H1 (cell line): ENCODE measurements around the gene ANKRD6. TPM values are rescaled to one million over a fixed set of nuclear protein-coding genes. Genes with fewer than 3 reads are reported as not detected.

Experiments
- CTCF ChIA-PET: fragments of 300-600 bp; sonication (Branson Sonifier 250); formaldehyde crosslinking; loops from one replicate; lab custom pipeline; 2021; ENCODE audit not compliant: partially characterized antibody; lab: Charles Lee
- POLR2A ChIA-PET: fragments of 300-600 bp; sonication (Branson Sonifier 250); formaldehyde crosslinking; loops from one replicate; lab custom pipeline; 2021; ENCODE audit warnings: inconsistent platforms; ENCODE audit not compliant: partially characterized antibody; lab: Charles Lee
- DNase-seq, 2 experiments: peaks; one replicate each; pipeline versions ENCODE4 v3.0.0 to v3.0.0-alpha.2; 2010 to 2022; ENCODE audit warnings: low spot score in 2 of 2, low read depth in 1 of 2, mixed read lengths in 1 of 2
- FAIRE-seq: peaks from 2 replicates; lab custom pipeline; 2011; peaks lifted over from hg19 to GRCh38; lab: Jason Lieb, UNC
- H2AFZ ChIP-seq: 2 replicates; pipeline ENCODE4 v1.8.1; 2012; ENCODE audit warnings: low read length, inconsistent platforms
- H2AK5ac ChIP-seq: 2 replicates; pipeline ENCODE4 v1.6.1; 2013; ENCODE audit warnings: low read depth, low read length
- H2BK120ac ChIP-seq: replicated peaks from 2 replicates; pipeline ENCODE3; 2013; ENCODE audit warnings: low read depth, low read length, inconsistent platforms
- H2BK12ac ChIP-seq: 2 replicates; pipeline ENCODE4 v1.6.1; 2013; ENCODE audit warnings: low read depth, low read length
- H2BK15ac ChIP-seq: 2 replicates; pipeline ENCODE4 v1.6.1; 2013; ENCODE audit warnings: low read length
- H2BK20ac ChIP-seq: 2 replicates; pipeline ENCODE4 v1.6.1; 2013; ENCODE audit warnings: low read length
- H2BK5ac ChIP-seq: 2 replicates; pipeline ENCODE4 v1.6.1; 2013; ENCODE audit warnings: low read depth, low read length
- H3K14ac ChIP-seq: 2 replicates; pipeline ENCODE4 v1.6.1; 2013; ENCODE audit warnings: inconsistent platforms; ENCODE audit not compliant: insufficient read length
- H3K18ac ChIP-seq: 2 replicates; pipeline ENCODE4 v1.6.1; 2013; ENCODE audit warnings: low read length; ENCODE audit errors: extremely low read depth
- H3K23ac ChIP-seq: 2 replicates; pipeline ENCODE4 v1.6.1; 2013; ENCODE audit warnings: inconsistent platforms; ENCODE audit not compliant: insufficient read length
- H3K23me2 ChIP-seq: 2 replicates; pipeline ENCODE4 v1.6.1; 2013; ENCODE audit warnings: low read depth, low read length
- H3K27ac ChIP-seq: 2 replicates; pipeline ENCODE4 v1.6.1; 2011; ENCODE audit warnings: low read depth, low read length, inconsistent platforms
- H3K27me3 ChIP-seq, 4 experiments: replicated peaks in 1 of 4; 1 replicate in 1 of 4; 2 replicates in 3 of 4; pipeline versions ENCODE4 v1.6.1 to v1.8.1; 2011 to 2013; ENCODE audit warnings: low read length in 3 of 4, mild to moderate bottlenecking in 3 of 4, inconsistent platforms in 2 of 4, mixed read lengths in 2 of 4, moderate library complexity in 1 of 4; ENCODE audit not compliant: control insufficient read depth in 3 of 4, insufficient read depth in 3 of 4; ENCODE audit errors: extremely low read depth in 1 of 4
- H3K36me3 ChIP-seq, 4 experiments: 2 replicates each; pipeline versions ENCODE4 v1.6.1 to v1.8.1; 2011 to 2013; ENCODE audit warnings: mild to moderate bottlenecking in 4 of 4, low read length in 3 of 4, moderate library complexity in 2 of 4, control low read depth in 1 of 4, inconsistent platforms in 1 of 4; ENCODE audit not compliant: insufficient read depth in 4 of 4, control insufficient read depth in 2 of 4
- H3K4ac ChIP-seq: replicated peaks from 2 replicates; pipeline ENCODE3; 2013; ENCODE audit warnings: low read length, low read depth, mixed read lengths, inconsistent platforms; ENCODE audit not compliant: insufficient read length
- H3K4me1 ChIP-seq, 4 experiments: replicated peaks in 1 of 4; 1 replicate in 1 of 4; 2 replicates in 3 of 4; pipeline versions ENCODE4 v1.6.1 to v1.8.1; 2011 to 2013; ENCODE audit warnings: low read length in 3 of 4, inconsistent platforms in 2 of 4, mixed read lengths in 1 of 4; ENCODE audit not compliant: insufficient read depth in 4 of 4, control insufficient read depth in 3 of 4
- H3K4me2 ChIP-seq, 2 experiments: 2 replicates each; pipeline versions ENCODE4 v1.6.1 to v1.8.1; 2011 to 2013; ENCODE audit warnings: low read depth in 2 of 2, low read length in 2 of 2, control low read depth in 1 of 2, inconsistent platforms in 1 of 2, mild to moderate bottlenecking in 1 of 2; ENCODE audit not compliant: insufficient read depth in 1 of 2
- H3K4me3 ChIP-seq, 4 experiments: fragments of 200-600, 300-600 bp in 1 of 4; sonication (generic), shearing (Covaris generic), sonication (Bioruptor Twin) in 1 of 4; 2 replicates each; pipeline versions ENCODE4 v1.5.1 to v1.8.1; 2011 to 2016; ENCODE audit warnings: low read length in 4 of 4, low read depth in 3 of 4, control low read depth in 2 of 4, inconsistent platforms in 2 of 4, mild to moderate bottlenecking in 2 of 4, mixed read lengths in 1 of 4, moderate library complexity in 1 of 4; ENCODE audit not compliant: insufficient read depth in 2 of 4; ENCODE audit errors: extremely low read depth in 1 of 4
- H3K56ac ChIP-seq: replicated peaks from 2 replicates; pipeline ENCODE3; 2013; ENCODE audit warnings: low read depth, mild to moderate bottlenecking, mixed read lengths, low read length, inconsistent platforms; ENCODE audit not compliant: insufficient read length
- H3K79me1 ChIP-seq: 2 replicates; pipeline ENCODE4 v1.6.1; 2013; ENCODE audit warnings: low read depth, low read length, control low read depth
- H3K79me2 ChIP-seq, 2 experiments: 2 replicates each; pipeline versions ENCODE4 v1.6.1 to v1.8.1; 2012 to 2013; ENCODE audit warnings: low read length in 2 of 2, mild to moderate bottlenecking in 2 of 2, inconsistent platforms in 1 of 2; ENCODE audit not compliant: insufficient read depth in 2 of 2, control insufficient read depth in 1 of 2
- H3K9ac ChIP-seq, 4 experiments: replicated peaks in 1 of 4; 1 replicate in 1 of 4; 2 replicates in 3 of 4; pipeline versions ENCODE4 v1.6.1 to v1.8.1; 2011 to 2013; ENCODE audit warnings: low read depth in 3 of 4, low read length in 3 of 4, control low read depth in 2 of 4, mild to moderate bottlenecking in 2 of 4, moderate library complexity in 2 of 4, inconsistent platforms in 1 of 4; ENCODE audit errors: extremely low read depth in 1 of 4
- H3K9me3 ChIP-seq, 2 experiments: 2 replicates each; pipeline versions ENCODE4 v1.6.1 to v1.8.1; 2012 to 2013; ENCODE audit warnings: mild to moderate bottlenecking in 2 of 2, moderate library complexity in 2 of 2, control low read depth in 1 of 2, inconsistent platforms in 1 of 2, low read depth in 1 of 2, low read length in 1 of 2, mixed read lengths in 1 of 2; ENCODE audit not compliant: insufficient read depth in 2 of 2
- H4K20me1 ChIP-seq, 2 experiments: replicated peaks in 1 of 2; 2 replicates each; pipeline versions ENCODE3 to v1.8.1; 2011 to 2013; ENCODE audit warnings: inconsistent platforms in 2 of 2, low read length in 2 of 2, mild to moderate bottlenecking in 1 of 2; ENCODE audit not compliant: insufficient read depth in 2 of 2, control insufficient read depth in 1 of 2
- H4K5ac ChIP-seq: 2 replicates; pipeline ENCODE4 v1.6.1; 2013; ENCODE audit warnings: low read length, low read depth, mixed read lengths, inconsistent platforms; ENCODE audit not compliant: insufficient read length
- H4K8ac ChIP-seq: 2 replicates; pipeline ENCODE4 v1.8.0; 2013; ENCODE audit warnings: mild to moderate bottlenecking, moderate library complexity, low read length, inconsistent platforms; ENCODE audit not compliant: insufficient read depth; ENCODE audit errors: extremely low read depth
- H4K91ac ChIP-seq: replicated peaks from 2 replicates; pipeline ENCODE3; 2013; ENCODE audit warnings: low read length, mixed read lengths, inconsistent platforms; ENCODE audit not compliant: insufficient read length
- CBX5 ChIP-seq: fragments of 300-800, 300-1000 bp; sonication (generic); IDR thresholded peaks from 2 replicates; pipeline ENCODE4 v1.7.1; 2016; ENCODE audit warnings: antibody characterized with exemption, low read length, low read depth
- CHD1 ChIP-seq: IDR thresholded peaks from 2 replicates; pipeline ENCODE4 v1.6.1; 2012; ENCODE audit warnings: low read depth, low read length, improper control_type of control experiment
- CTCF ChIP-seq, 3 experiments: IDR thresholded peaks; 1 replicate in 2 of 3; 2 replicates in 1 of 3; pipeline versions ENCODE4 v1.5.1 to v1.6.1; 2011; ENCODE audit warnings: low read length in 3 of 3, mild to moderate bottlenecking in 3 of 3, inconsistent platforms in 2 of 3, low read depth in 1 of 3, moderate library complexity in 1 of 3; ENCODE audit not compliant: insufficient read depth in 1 of 3; ENCODE audit errors: control extremely low read depth in 1 of 3
- E2F6 ChIP-seq: IDR thresholded peaks from 2 replicates; pipeline ENCODE4 v1.6.1; 2012; ENCODE audit warnings: inconsistent platforms
- JUN ChIP-seq: IDR thresholded peaks from 2 replicates; pipeline ENCODE4 v1.6.1; 2011; ENCODE audit warnings: low read depth, mild to moderate bottlenecking, improper control_type of control experiment, low read length
- KDM1A ChIP-seq: fragments of 200-600, 300-600 bp; sonication (generic); IDR thresholded peaks from 2 replicates; pipeline ENCODE4 v1.7.1; 2016; ENCODE audit warnings: mild to moderate bottlenecking, low read length, borderline replicate concordance
- MAFK ChIP-seq: IDR thresholded peaks from 2 replicates; pipeline ENCODE4 v1.6.1; 2012; ENCODE audit warnings: low read depth, mild to moderate bottlenecking, improper control_type of control experiment, low read length
- MAX ChIP-seq: IDR thresholded peaks from 2 replicates; pipeline ENCODE4 v1.6.1; 2012; ENCODE audit warnings: inconsistent platforms
- POLR2A ChIP-seq, 2 experiments: IDR thresholded peaks; 1 replicate in 1 of 2; 2 replicates in 1 of 2; pipeline ENCODE4 v1.6.1; 2011; ENCODE audit warnings: low read depth in 2 of 2, low read length in 2 of 2, mild to moderate bottlenecking in 2 of 2; ENCODE audit errors: control extremely low read depth in 1 of 2
- SAP30 ChIP-seq: fragments of 300-600 bp; sonication (generic); IDR thresholded peaks from 2 replicates; pipeline ENCODE4 v1.7.1; 2012; ENCODE audit warnings: low read length, moderate library complexity, mild to moderate bottlenecking, inconsistent platforms; ENCODE audit not compliant: insufficient read depth, insufficient replicate concordance
- TAF1 ChIP-seq: IDR thresholded peaks from 2 replicates; pipeline ENCODE4 v1.6.1; 2011; ENCODE audit warnings: mild to moderate bottlenecking, low read depth, low read length
- WGBS, 2 experiments: shearing (Covaris generic) in 1 of 2; methylation state at CpG; one replicate each; pipeline versions ENCODE4 v1.1.6 to v1.1.7; 2013 to 2015; ENCODE audit warnings: low lambda C conversion rate in 2 of 2, mixed read lengths in 2 of 2, inconsistent platforms in 1 of 2, low coverage in 1 of 2, missing lambda C conversion rate in 1 of 2; ENCODE audit not compliant: insufficient replicate concordance in 2 of 2, insufficient coverage in 1 of 2, insufficient read length in 1 of 2; ENCODE audit errors: extremely low coverage in 1 of 2, missing lambda C conversion rate in 1 of 2; 5-methylcytosine and 5-hydroxymethylcytosine counted together
- polyA plus RNA-seq, 7 experiments: library from polyadenylated mRNA; depleted of rRNA in 3 of 7; stranded (reverse) in 5 of 7; unstranded in 2 of 7; fragments of >200 nt in 5 of 7; fragments of 200-250 nt in 2 of 7; gene quantifications; 1 replicate in 5 of 7; 2 replicates in 1 of 7; 4 replicates in 1 of 7; pipeline versions ENCODE4 v1.2.1 to v1.2.3, GENCODE V29; 2011 to 2013; ENCODE audit warnings: missing spikeins in 2 of 7, mixed read lengths in 2 of 7
- total RNA-seq: library from RNA; stranded (reverse); fragmentation: NEBNext Ultra II Directional; extraction: Animal tissue kit (Norgen Biotek cat#: 25700); gene quantifications from 2 replicates; pipeline ENCODE4 v1.2.1, GENCODE V29; 2021

The ANKRD6 gene
- total and polyA plus RNA-seq, 2 of the 8 experiments (the other 6 are each of a cell fraction or from before 2014, with no cell fraction given): 5.9 to 12.8 TPM

- no peak for DNase-seq
- H2BK20ac ChIP-seq: no peak overlapping the region; the same call in 1 of the 2 replicates
- no peak for FAIRE-seq
- no peak overlapping the region for H2BK5ac ChIP-seq
- ChIA-PET POLR2A (no interaction called here), CTCF (interaction anchor here (0.8 kb wide), 1 partner anchor 33 kb away, joined by 3 read pairs; no protein-coding TSS in a partner anchor)
- no peaks in the 10 kb centered on the region for H3K79me2 ChIP-seq
- H3K23ac ChIP-seq: no peak overlapping the region
- H3K23me2 ChIP-seq: no peaks in the 10 kb centered on the region
- no peak overlapping the region for H3K9ac ChIP-seq
- 83% methylated on average over 7 of the region's 7 CpGs; no CpG with 5 or more reads in 1 of the 2 experiments for WGBS, 2 experiments
- H2AFZ ChIP-seq: no peak overlapping the region
- H3K9me3 ChIP-seq: no peaks in the 10 kb centered on the region
- no peak overlapping the region for H2BK120ac ChIP-seq
- H3K27me3 ChIP-seq: no peaks in the 10 kb centered on the region
- H4K5ac ChIP-seq: no peak overlapping the region
- H2BK15ac ChIP-seq: no peak overlapping the region
- H3K14ac ChIP-seq: no peak overlapping the region
- H4K20me1 ChIP-seq: peaks cover 0 to 2% of the 10 kb centered on the region in 2 experiments
- no peaks in the 10 kb centered on the region for H3K79me1 ChIP-seq
- no peak overlapping the region for H2AK5ac ChIP-seq
- no peak overlapping the region for H2BK12ac ChIP-seq
- no peak overlapping the region for H3K4me3 ChIP-seq
- H3K36me3 ChIP-seq: no peaks in the 10 kb centered on the region
- no peak overlapping the region for H3K56ac ChIP-seq
- H3K4ac ChIP-seq: no peak overlapping the region
- H3K18ac ChIP-seq: no peak overlapping the region
- no peaks in the 10 kb centered on the region for H3K4me1 ChIP-seq
- H3K27ac ChIP-seq: no peak overlapping the region
- no peak overlapping the region for H3K4me2 ChIP-seq
- H4K91ac ChIP-seq: no peak overlapping the region
- no peak overlapping the region for H4K8ac ChIP-seq
- no peak for TF ChIP-seq E2F6
- TF ChIP-seq CHD1: no peak
- no peak for TF ChIP-seq POLR2A (IDR thresholded peaks at IDR 0.05; ENCODE audit: control extremely low read depth in 1 of 2, low read depth in 2 of 2, low read length in 2 of 2)
- TF ChIP-seq MAFK: no peak
- no peak for TF ChIP-seq JUN
- TF ChIP-seq MAX: no peak
- no peak for TF ChIP-seq TAF1
- no peak for TF ChIP-seq KDM1A
- no peak for TF ChIP-seq CTCF (IDR thresholded peaks at IDR 0.05; ENCODE audit: control extremely low read depth in 1 of 3, insufficient read depth in 1 of 3, low read depth in 1 of 3, low read length in 3 of 3)
- TF ChIP-seq SAP30: no peak
- TF ChIP-seq CBX5: no peak
Measured at GRCh38 chr6:89460713-89461112, 27.8 kb downstream of the ANKRD6 start.
